HG02870 (cell line): ENCODE data around the gene TOMM40.
"Not testable (repeated sequence)": the region's sequence is repeated elsewhere in the genome, so short reads cannot be mapped to it uniquely, and the experiment has no call there.

Source experiments
- ATAC-seq: cut with Tn5 transposase; IDR thresholded peaks from one replicate; pipeline ENCODE4 v1.9.1; 2021; ENCODE audit warnings: mild to moderate bottlenecking, moderate library complexity; ENCODE audit not compliant: unreplicated experiment

The TOMM40 gene

GRCh38 chr19:44869733-44870470 lies 21.2 kb upstream of the TOMM40 start:
- no peak for ATAC-seq

GRCh38 chr19:44871809-44872208 lies 19.2 kb upstream of the TOMM40 start:
- ATAC-seq = no peak

GRCh38 chr19:44872661-44873060 lies 18.4 kb upstream of the TOMM40 start:
- no peak for ATAC-seq

GRCh38 chr19:44874317-44874716 lies 16.7 kb upstream of the TOMM40 start:
- no peak for ATAC-seq

GRCh38 chr19:44875666-44876451 lies 15.2 kb upstream of the TOMM40 start:
- ATAC-seq = no peak

- ATAC-seq = no peak
Measured at GRCh38 chr19:44876930-44877535, 14.0 kb upstream of the TOMM40 start.

GRCh38 chr19:44878120-44878865 lies 12.8 kb upstream of the TOMM40 start:
- ATAC-seq = no peak

- ATAC-seq = no peak
Measured at GRCh38 chr19:44879309-44880065, 11.6 kb upstream of the TOMM40 start.

- ATAC-seq = no peak
Measured at GRCh38 chr19:44882063-44882462, 9.0 kb upstream of the TOMM40 start.

GRCh38 chr19:44882619-44883397 lies 8.2 kb upstream of the TOMM40 start:
- ATAC-seq = not testable (repeated sequence)

- no peak for ATAC-seq
Measured at GRCh38 chr19:44883922-44884321, 7.1 kb upstream of the TOMM40 start.

GRCh38 chr19:44884566-44884965 lies 6.5 kb upstream of the TOMM40 start:
- no peak for ATAC-seq

GRCh38 chr19:44886141-44886540 lies 4.9 kb upstream of the TOMM40 start:
- no peak for ATAC-seq

GRCh38 chr19:44887648-44888047 lies 3.4 kb upstream of the TOMM40 start:
- ATAC-seq = no peak

- not testable (repeated sequence) for ATAC-seq
Measured at GRCh38 chr19:44888335-44888734, 2.7 kb upstream of the TOMM40 start.

- ATAC-seq = no peak
Measured at GRCh38 chr19:44889830-44890365, 1.2 kb upstream of the TOMM40 start.

- peak; percentile 78 for ATAC-seq
Measured at GRCh38 chr19:44890366-44891015, 563 bp upstream of the TOMM40 start.

- no peak for ATAC-seq
Measured at GRCh38 chr19:44892932-44893331, 1.9 kb downstream of the TOMM40 start.
